Cardiac muscle cell (in vitro differentiated cells and primary cell): ENCODE data around the gene RNF212B. TPM values are rescaled to one million over a fixed set of nuclear protein-coding genes. Genes with fewer than 3 reads are reported as not detected.

Experiments used
- DNase-seq, 2 donors: peaks; one replicate each; pipeline versions ENCODE4 v3.0.0 to v3.0.0-alpha.2; 2010 to 2017; ENCODE audit warnings: low read depth in 1 of 2, low spot score in 1 of 2
- H3K27ac ChIP-seq: fragments of 200-600 bp; sonication (generic); 2 replicates; pipeline ENCODE4 v1.5.1; 2016
- H3K27me3 ChIP-seq: fragments of 200-600 bp; sonication (generic); 2 replicates; pipeline ENCODE4 v1.6.0; 2016; ENCODE audit warnings: control low read depth
- H3K36me3 ChIP-seq: fragments of 200-600 bp; sonication (generic); 2 replicates; pipeline ENCODE4 v1.5.1; 2016; ENCODE audit warnings: control low read depth
- H3K4me1 ChIP-seq: fragments of 200-600 bp; sonication (generic); 2 replicates; pipeline ENCODE4 v1.8.1; 2017; ENCODE audit warnings: low read depth, mild to moderate bottlenecking, mixed run types
- H3K4me3 ChIP-seq: fragments of 200-600 bp; sonication (generic); 2 replicates; pipeline ENCODE4 v1.5.1; 2016; ENCODE audit warnings: mild to moderate bottlenecking
- H3K9me3 ChIP-seq: fragments of 200-600 bp; sonication (generic); 2 replicates; pipeline ENCODE4 v1.5.1; 2017; ENCODE audit warnings: low read depth, mild to moderate bottlenecking, control low read depth
- CTCF ChIP-seq: IDR thresholded peaks from 2 replicates; pipeline ENCODE4 v1.5.1; 2012; ENCODE audit warnings: low read depth, mild to moderate bottlenecking, low read length
- polyA plus RNA-seq: library from polyadenylated mRNA; unstranded; fragments of >200 nt; fragmentation: Nextera tagmentation; extraction: Ambion mirVana; gene quantifications from 2 replicates; pipeline ENCODE4 v1.2.1, GENCODE V29; 2016
- total RNA-seq: library from RNA; depleted of rRNA; stranded (reverse); fragments of >200 nt; gene quantifications from 2 replicates; pipeline ENCODE4 v1.2.3, GENCODE V29; 2016

RNF212B gene
- total and polyA plus RNA-seq, 2 experiments from 2014 or later = not detected

GRCh38 chr14:23300687-23301223 lies 63.0 kb downstream of the RNF212B start:
- DNase-seq = peak; percentile 41 to 72
- H3K4me3 ChIP-seq = peak overlapping the region; percentile 54
- peaks cover 16% of the 10 kb centered on the region for H3K36me3 ChIP-seq
- H3K27ac ChIP-seq = peak overlapping the region; percentile 98
- no peaks in the 10 kb centered on the region for H3K9me3 ChIP-seq
- peaks cover 18% of the 10 kb centered on the region for H3K4me1 ChIP-seq
- no peak for TF ChIP-seq CTCF
- no peaks in the 10 kb centered on the region for H3K27me3 ChIP-seq

GRCh38 chr14:23301288-23301968 lies 63.7 kb downstream of the RNF212B start:
- H3K9me3 ChIP-seq = no peaks in the 10 kb centered on the region
- no peaks in the 10 kb centered on the region for H3K27me3 ChIP-seq
- peak overlapping the region; percentile 98 for H3K27ac ChIP-seq
- peaks cover 15% of the 10 kb centered on the region for H3K36me3 ChIP-seq
- peak; percentile 99 to 100 for DNase-seq
- TF ChIP-seq CTCF = peak; percentile 63
- peaks cover 23% of the 10 kb centered on the region for H3K4me1 ChIP-seq
- peak overlapping the region; percentile 54 for H3K4me3 ChIP-seq

GRCh38 chr14:23301969-23302289 lies 64.2 kb downstream of the RNF212B start:
- Histone ChIP-seq H3K4me3 (peak overlapping the region; percentile 44), H3K36me3 (peaks cover 11% of the 10 kb centered on the region), H3K4me1 (peaks cover 23% of the 10 kb centered on the region), H3K27ac (peak overlapping the region; percentile 79), H3K9me3 (no peaks in the 10 kb centered on the region), H3K27me3 (no peaks in the 10 kb centered on the region)
- no peak for TF ChIP-seq CTCF
- DNase-seq = no peak

- Histone ChIP-seq H3K27me3 (no peaks in the 10 kb centered on the region), H3K4me3 (peak within 1 kb of the TSS; percentile 44), H3K9me3 (no peaks in the 10 kb centered on the region), H3K36me3 (peaks cover 11% of the 10 kb centered on the region), H3K4me1 (peaks cover 24% of the 10 kb centered on the region), H3K27ac (peak within 1 kb of the TSS; percentile 79)
- TF ChIP-seq CTCF = no peak
- DNase-seq = peak; percentile 62 to 86
Measured at GRCh38 chr14:23302290-23303225, 64.8 kb downstream of the RNF212B start, which contains the start of gene PPP1R3E. TSS of gene PPP1R3E (minus strand) at chr14:23302859. CDS start at chr14:23302576, 283 bp downstream.

- H3K36me3 ChIP-seq = peaks cover 5% of the 10 kb centered on the region
- peaks cover 12% of the 10 kb centered on the region for H3K4me1 ChIP-seq
- H3K9me3 ChIP-seq = no peaks in the 10 kb centered on the region
- peak within 1 kb of the TSS; percentile 50 for H3K4me3 ChIP-seq
- no peaks in the 10 kb centered on the region for H3K27me3 ChIP-seq
- DNase-seq = peak; percentile 95 to 96
- H3K27ac ChIP-seq = peak within 1 kb of the TSS; percentile 88
- no peak for TF ChIP-seq CTCF
Measured at GRCh38 chr14:23306412-23307145, 68.8 kb downstream of the RNF212B start, which contains the start of gene BCL2L2. TSS of gene BCL2L2 (plus strand) at chr14:23306833. CDS start at chr14:23307768, 935 bp downstream.
